WTC11 (cell line): Measurements from ENCODE around the gene FXYD7. TPM values are rescaled to one million over a fixed set of nuclear protein-coding genes. Genes with fewer than 3 reads are reported as not detected.

Experiments used
- ATAC-seq: fragments of 200-7000 bp; cut with Tn5 transposase; 2 replicates; pipeline ENCODE4 v1.10.0; 2021; ENCODE audit warnings: mild to moderate bottlenecking, moderate library complexity
- CTCF ChIA-PET: fragments of 300-600 bp; sonication (Branson Sonifier 250); formaldehyde crosslinking; loops from one replicate; lab custom pipeline; 2021; ENCODE audit warnings: antibody characterized with exemption; lab: Charles Lee
- POLR2A ChIA-PET: fragments of 350-600 bp; sonication (Branson Sonifier 250); formaldehyde crosslinking; loops from one replicate; lab custom pipeline; 2021; ENCODE audit warnings: antibody characterized with exemption; lab: Charles Lee
- DNase-seq: peaks from one replicate; pipeline ENCODE4 v3.0.0; 2021; ENCODE audit warnings: low spot score
- H3K27ac Mint-ChIP-seq: 2 replicates; pipeline ENCODE4 v1.8.0; 2021; ENCODE audit warnings: mixed read lengths
- H3K27me3 Mint-ChIP-seq: 2 replicates; pipeline ENCODE4 v1.8.0; 2021; ENCODE audit warnings: low read depth, mild to moderate bottlenecking, moderate library complexity, mixed read lengths
- H3K36me3 Mint-ChIP-seq: 2 replicates; pipeline ENCODE4 v1.8.0; 2021; ENCODE audit warnings: mixed read lengths
- H3K4me1 Mint-ChIP-seq: 2 replicates; pipeline ENCODE4 v1.8.0; 2022; ENCODE audit warnings: mixed read lengths
- H3K4me3 Mint-ChIP-seq: 2 replicates; pipeline ENCODE4 v1.8.0; 2021; ENCODE audit warnings: mild to moderate bottlenecking, moderate library complexity, mixed read lengths
- H3K9me3 Mint-ChIP-seq: 2 replicates; pipeline ENCODE4 v1.8.0; 2021; ENCODE audit warnings: mixed read lengths
- ELF4 ChIP-seq: sonication (generic); formaldehyde crosslinking; IDR thresholded peaks from 2 replicates; pipeline ENCODE4 v1.8.1; 2022; ENCODE audit warnings: low read depth, mild to moderate bottlenecking, moderate library complexity, missing genetic modification reagents
- EMX1 ChIP-seq: fragments of 250-450 bp; sonication (Bioruptor Pico); IDR thresholded peaks from 2 replicates; pipeline ENCODE4 v1.8.0; 2021; ENCODE audit warnings: mild to moderate bottlenecking
- JAZF1 ChIP-seq: fragments of 250-450 bp; sonication (Bioruptor Pico); IDR thresholded peaks from 2 replicates; pipeline ENCODE4 v1.9.0; 2021; ENCODE audit warnings: moderate library complexity, mild to moderate bottlenecking, inconsistent platforms
- MYBL2 ChIP-seq: sonication (generic); formaldehyde crosslinking; IDR thresholded peaks from 2 replicates; pipeline ENCODE4 v1.8.1; 2023; ENCODE audit warnings: mild to moderate bottlenecking, moderate library complexity, missing genetic modification reagents
- ZNF121 ChIP-seq: sonication (generic); formaldehyde crosslinking; IDR thresholded peaks from 2 replicates; pipeline ENCODE4 v1.8.0; 2023; ENCODE audit warnings: missing genetic modification reagents
- ZNF138 ChIP-seq: sonication (generic); formaldehyde crosslinking; conservative IDR thresholded peaks from 2 replicates; pipeline ENCODE4 v1.8.1; 2022; ENCODE audit warnings: mild to moderate bottlenecking, moderate library complexity, missing genetic modification reagents
- ZNF396 ChIP-seq: fragments of 250-450 bp; sonication (Bioruptor Pico); IDR thresholded peaks from 2 replicates; pipeline ENCODE4 v1.8.0; 2021; ENCODE audit warnings: mild to moderate bottlenecking, moderate library complexity, borderline replicate concordance
- ZNF671 ChIP-seq: fragments of 250-450 bp; sonication (Bioruptor Pico); IDR thresholded peaks from 2 replicates; pipeline ENCODE4 v1.8.0; 2021; ENCODE audit warnings: mild to moderate bottlenecking
- total RNA-seq: library from RNA; stranded (reverse); gene quantifications from 3 replicates; pipeline ENCODE4 v1.2.3, GENCODE V29; 2021
- TF ChIP-seq, protein P1 (sequence below): sonication (generic); formaldehyde crosslinking; IDR thresholded peaks from 2 replicates; pipeline ENCODE4 v1.8.1; 2022; ENCODE audit warnings: low read depth, missing genetic modification reagents, borderline replicate concordance
- TF ChIP-seq, protein P2 (sequence below): sonication (generic); formaldehyde crosslinking; IDR thresholded peaks from 2 replicates; pipeline ENCODE4 v1.8.1; 2022; ENCODE audit warnings: mild to moderate bottlenecking, moderate library complexity, missing genetic modification reagents
- TF ChIP-seq, protein P3 (sequence below): fragments of 250-450 bp; sonication (Bioruptor Pico); IDR thresholded peaks from 2 replicates; pipeline ENCODE4 v1.9.0; 2021; ENCODE audit warnings: moderate library complexity, mild to moderate bottlenecking, inconsistent platforms, borderline replicate concordance
- TF ChIP-seq, protein P4 (sequence below): sonication (generic); formaldehyde crosslinking; IDR thresholded peaks from 2 replicates; pipeline ENCODE4 v1.8.1; 2023; ENCODE audit warnings: mild to moderate bottlenecking, missing genetic modification reagents

The FXYD7 gene
- total RNA-seq, 1 experiment from 2014 or later = 16.7 TPM

DNA sequence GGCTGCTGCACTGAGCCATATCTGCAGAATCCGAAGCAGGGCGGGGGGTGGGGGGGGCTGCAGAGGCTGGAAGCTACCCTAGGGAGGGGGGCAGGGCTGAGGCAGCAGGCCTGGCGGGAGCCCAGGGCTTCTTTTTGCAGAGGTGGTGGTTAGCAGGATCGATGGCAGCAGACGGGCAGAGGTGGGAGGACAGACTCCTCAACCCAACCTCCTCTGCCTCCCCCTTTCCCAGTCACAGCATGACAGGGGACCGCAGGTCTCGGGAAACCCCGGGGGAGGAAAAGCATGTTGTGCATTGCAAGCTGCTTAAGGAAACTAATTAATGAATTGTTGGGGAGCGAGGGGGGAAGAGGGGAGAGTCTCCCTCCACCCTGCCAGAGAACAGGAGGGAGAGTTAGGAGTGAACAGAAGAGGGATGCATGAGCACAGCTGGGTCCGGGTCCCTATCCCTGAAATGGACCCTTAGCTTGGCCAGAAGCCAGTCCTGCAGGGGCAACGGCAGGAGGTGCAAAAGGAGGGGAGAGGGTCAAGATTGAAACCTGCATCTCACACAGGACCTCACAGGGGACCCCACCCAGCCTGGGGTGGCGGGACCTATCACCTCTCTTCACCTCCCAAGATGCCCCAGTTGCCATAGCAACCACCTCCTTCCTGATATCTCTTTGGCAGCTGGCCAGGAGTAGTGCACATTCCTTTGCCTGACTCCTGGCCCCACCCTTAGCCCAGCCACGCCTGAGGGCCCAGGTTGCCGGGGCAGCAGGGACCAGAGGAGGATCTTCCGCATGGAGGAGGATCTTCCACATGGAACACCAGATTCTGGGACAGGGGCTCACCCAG is 1.8 kb downstream of the FXYD7 start (continued):
- TF ChIP-seq, protein P1, sequence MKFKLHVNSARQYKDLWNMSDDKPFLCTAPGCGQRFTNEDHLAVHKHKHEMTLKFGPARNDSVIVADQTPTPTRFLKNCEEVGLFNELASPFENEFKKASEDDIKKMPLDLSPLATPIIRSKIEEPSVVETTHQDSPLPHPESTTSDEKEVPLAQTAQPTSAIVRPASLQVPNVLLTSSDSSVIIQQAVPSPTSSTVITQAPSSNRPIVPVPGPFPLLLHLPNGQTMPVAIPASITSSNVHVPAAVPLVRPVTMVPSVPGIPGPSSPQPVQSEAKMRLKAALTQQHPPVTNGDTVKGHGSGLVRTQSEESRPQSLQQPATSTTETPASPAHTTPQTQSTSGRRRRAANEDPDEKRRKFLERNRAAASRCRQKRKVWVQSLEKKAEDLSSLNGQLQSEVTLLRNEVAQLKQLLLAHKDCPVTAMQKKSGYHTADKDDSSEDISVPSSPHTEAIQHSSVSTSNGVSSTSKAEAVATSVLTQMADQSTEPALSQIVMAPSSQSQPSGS (CRISPR knock-in tag) = no peak
- TF ChIP-seq ZNF138 = no peak

DNA sequence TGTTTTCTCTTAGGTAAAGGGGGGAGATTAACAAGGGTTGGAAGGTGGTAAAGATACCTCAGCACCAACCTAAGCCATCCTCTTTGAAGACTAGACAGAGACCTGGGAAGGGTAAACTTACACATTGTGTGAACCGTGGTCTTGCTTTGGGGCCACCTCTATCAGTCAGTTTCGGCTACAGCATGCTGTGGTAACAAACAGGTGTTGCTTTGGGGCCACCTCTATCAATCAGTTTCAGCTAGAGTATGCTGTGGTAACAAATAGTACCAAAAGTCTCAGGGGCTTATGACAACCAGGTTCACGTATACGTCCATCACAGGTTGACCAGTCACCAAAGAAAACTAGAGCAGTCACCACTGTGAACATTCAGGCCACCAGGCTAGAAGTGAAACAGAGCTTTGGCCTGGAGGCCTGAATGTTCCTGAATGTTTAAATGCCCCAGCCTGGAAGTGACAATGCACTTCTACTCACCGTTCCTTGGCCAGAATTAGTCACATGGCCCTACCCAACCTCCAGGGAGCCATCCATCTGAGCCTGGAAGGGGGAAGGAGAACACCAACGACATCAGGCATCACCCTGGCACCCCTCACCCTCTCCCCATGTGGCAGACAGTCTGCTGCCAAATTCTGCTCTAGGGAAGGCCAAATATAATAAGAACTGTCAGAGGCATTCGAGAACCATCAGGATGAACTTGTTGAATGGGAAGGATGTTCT is 3.8 kb downstream of the FXYD7 start:
- Mint-ChIP-seq H3K4me3 (no peak overlapping the region), H3K27me3 (peaks cover 20% of the 10 kb centered on the region), H3K9me3 (no peaks in the 10 kb centered on the region), H3K4me1 (peaks cover 43% of the 10 kb centered on the region), H3K27ac (peak overlapping the region; percentile 19; the same call in 1 of the 2 replicates), H3K36me3 (peaks cover 2% of the 10 kb centered on the region; the same call in 1 of the 2 replicates)
- ChIA-PET POLR2A (no interaction called here), CTCF (interaction anchor here (1.3 kb wide), 1 partner anchor 70 kb away, joined by 3 read pairs; no protein-coding TSS in a partner anchor)
- TF ChIP-seq MYBL2 (CRISPR knock-in tag) = no peak
- TF ChIP-seq, protein P2, sequence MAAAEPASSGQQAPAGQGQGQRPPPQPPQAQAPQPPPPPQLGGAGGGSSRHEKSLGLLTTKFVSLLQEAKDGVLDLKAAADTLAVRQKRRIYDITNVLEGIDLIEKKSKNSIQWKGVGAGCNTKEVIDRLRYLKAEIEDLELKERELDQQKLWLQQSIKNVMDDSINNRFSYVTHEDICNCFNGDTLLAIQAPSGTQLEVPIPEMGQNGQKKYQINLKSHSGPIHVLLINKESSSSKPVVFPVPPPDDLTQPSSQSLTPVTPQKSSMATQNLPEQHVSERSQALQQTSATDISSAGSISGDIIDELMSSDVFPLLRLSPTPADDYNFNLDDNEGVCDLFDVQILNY = no peak
- TF ChIP-seq, protein P3, sequence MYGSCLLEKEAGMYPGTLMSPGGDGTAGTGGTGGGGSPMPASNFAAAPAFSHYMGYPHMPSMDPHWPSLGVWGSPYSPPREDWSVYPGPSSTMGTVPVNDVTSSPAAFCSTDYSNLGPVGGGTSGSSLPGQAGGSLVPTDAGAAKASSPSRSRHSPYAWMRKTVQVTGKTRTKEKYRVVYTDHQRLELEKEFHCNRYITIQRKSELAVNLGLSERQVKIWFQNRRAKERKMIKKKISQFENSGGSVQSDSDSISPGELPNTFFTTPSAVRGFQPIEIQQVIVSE (CRISPR knock-in tag) = no peak
- no peak for ATAC-seq
- no peak for DNase-seq

DNA sequence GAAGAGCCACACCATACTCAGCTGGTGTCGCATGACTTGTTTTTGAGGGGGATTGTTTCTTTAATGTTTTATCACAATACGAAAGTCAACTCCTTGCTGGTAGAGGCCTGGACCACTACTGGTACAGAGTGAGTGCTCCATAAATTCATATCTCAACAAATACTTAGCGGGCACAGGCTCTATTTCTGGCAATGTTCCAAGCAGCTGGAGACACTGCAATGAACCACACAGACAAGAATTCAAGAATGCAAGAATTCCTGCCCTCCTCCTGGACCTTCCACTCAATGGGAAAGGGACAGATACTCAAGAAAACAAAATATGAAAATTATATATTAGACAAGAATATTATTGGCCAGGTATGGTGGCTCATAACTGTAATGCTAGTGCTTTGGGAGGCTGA is 6.4 kb downstream of the FXYD7 start:
- H3K27me3 Mint-ChIP-seq = peaks cover 8% of the 10 kb centered on the region
- H3K4me1 Mint-ChIP-seq = peaks cover 48% of the 10 kb centered on the region
- H3K9me3 Mint-ChIP-seq = no peaks in the 10 kb centered on the region
- ATAC-seq = no peak
- CTCF ChIA-PET = interaction anchor here (0.7 to 1.9 kb wide), 3 partner anchors 8 to 105 kb away, joined by 3 to 6 read pairs (median 3); no protein-coding TSS in a partner anchor
- no peak for DNase-seq
- H3K4me3 Mint-ChIP-seq = no peak overlapping the region
- TF ChIP-seq EMX1 = no peak
- TF ChIP-seq ZNF396 (CRISPR knock-in tag) = no peak
- no peak for TF ChIP-seq ELF4 (CRISPR knock-in tag)
- TF ChIP-seq, protein P3 (CRISPR knock-in tag) = no peak
- H3K36me3 Mint-ChIP-seq = peaks cover 2% of the 10 kb centered on the region; the same call in 1 of the 2 replicates
- H3K27ac Mint-ChIP-seq = no peak overlapping the region
- POLR2A ChIA-PET = no interaction called here

DNA sequence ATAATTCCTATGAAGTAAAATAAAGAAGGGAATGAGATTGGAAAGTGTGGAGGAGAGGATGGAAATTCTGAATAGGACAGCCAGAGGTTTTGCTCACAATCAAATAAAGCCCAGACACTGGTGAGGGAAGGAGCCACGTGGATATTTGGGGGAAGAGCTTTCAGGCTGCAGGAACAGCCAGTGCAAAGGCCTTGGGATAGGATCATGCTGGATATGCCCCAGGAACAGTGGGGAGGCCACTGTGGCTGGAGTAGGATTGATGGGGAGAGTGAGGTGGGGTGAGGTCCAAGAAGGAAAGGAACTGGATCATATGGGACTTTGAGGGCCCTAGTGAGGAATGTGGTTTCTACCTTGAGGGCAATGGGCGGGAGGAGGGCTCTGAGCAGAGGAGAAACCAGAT is 7.4 kb downstream of the FXYD7 start:
- no peak for DNase-seq
- Mint-ChIP-seq H3K9me3 (no peaks in the 10 kb centered on the region), H3K27me3 (no peaks in the 10 kb centered on the region; the same call in none of the 2 replicates)
- TF ChIP-seq ZNF671 = no peak
- no peak for TF ChIP-seq ZNF121 (CRISPR knock-in tag)
- TF ChIP-seq JAZF1 = no peak
- TF ChIP-seq, protein P4, sequence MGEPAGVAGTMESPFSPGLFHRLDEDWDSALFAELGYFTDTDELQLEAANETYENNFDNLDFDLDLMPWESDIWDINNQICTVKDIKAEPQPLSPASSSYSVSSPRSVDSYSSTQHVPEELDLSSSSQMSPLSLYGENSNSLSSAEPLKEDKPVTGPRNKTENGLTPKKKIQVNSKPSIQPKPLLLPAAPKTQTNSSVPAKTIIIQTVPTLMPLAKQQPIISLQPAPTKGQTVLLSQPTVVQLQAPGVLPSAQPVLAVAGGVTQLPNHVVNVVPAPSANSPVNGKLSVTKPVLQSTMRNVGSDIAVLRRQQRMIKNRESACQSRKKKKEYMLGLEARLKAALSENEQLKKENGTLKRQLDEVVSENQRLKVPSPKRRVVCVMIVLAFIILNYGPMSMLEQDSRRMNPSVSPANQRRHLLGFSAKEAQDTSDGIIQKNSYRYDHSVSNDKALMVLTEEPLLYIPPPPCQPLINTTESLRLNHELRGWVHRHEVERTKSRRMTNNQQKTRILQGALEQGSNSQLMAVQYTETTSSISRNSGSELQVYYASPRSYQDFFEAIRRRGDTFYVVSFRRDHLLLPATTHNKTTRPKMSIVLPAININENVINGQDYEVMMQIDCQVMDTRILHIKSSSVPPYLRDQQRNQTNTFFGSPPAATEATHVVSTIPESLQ (CRISPR knock-in tag) = no peak
- TF ChIP-seq, all 79 proteins: peak for 0
- peaks cover 45% of the 10 kb centered on the region for H3K4me1 Mint-ChIP-seq
- ChIA-PET POLR2A (no interaction called here), CTCF (interaction anchor here (1.9 kb wide), 1 partner anchor 9 kb away, joined by 6 read pairs; no protein-coding TSS in a partner anchor)
- no peak for ATAC-seq
- no peak overlapping the region for H3K4me3 Mint-ChIP-seq
- peaks cover 2% of the 10 kb centered on the region; the same call in 1 of the 2 replicates for H3K36me3 Mint-ChIP-seq
- H3K27ac Mint-ChIP-seq = peak overlapping the region; percentile 58; the same call in 1 of the 2 replicates
